D721Med (cell line): Measurements from ENCODE around the gene CACNA1F.
"Not testable (repeated sequence)": the region's sequence is repeated elsewhere in the genome, so short reads cannot be mapped to it uniquely, and the experiment has no call there.

Experiments used
- DNase-seq: peaks from one replicate; pipeline ENCODE4 v3.0.0; 2011; ENCODE audit warnings: low spot score; ENCODE audit not compliant: insufficient read length
- FAIRE-seq: peaks from 2 replicates; lab custom pipeline; 2011; peaks lifted over from hg19 to GRCh38; lab: Jason Lieb, UNC
- TF ChIP-seq, protein P1 (sequence below): IDR thresholded peaks from 2 replicates; pipeline ENCODE4 v1.5.1; 2012; ENCODE audit warnings: mild to moderate bottlenecking, control low read depth; ENCODE audit not compliant: insufficient read depth; ENCODE audit errors: missing control alignments

Gene CACNA1F

DNA sequence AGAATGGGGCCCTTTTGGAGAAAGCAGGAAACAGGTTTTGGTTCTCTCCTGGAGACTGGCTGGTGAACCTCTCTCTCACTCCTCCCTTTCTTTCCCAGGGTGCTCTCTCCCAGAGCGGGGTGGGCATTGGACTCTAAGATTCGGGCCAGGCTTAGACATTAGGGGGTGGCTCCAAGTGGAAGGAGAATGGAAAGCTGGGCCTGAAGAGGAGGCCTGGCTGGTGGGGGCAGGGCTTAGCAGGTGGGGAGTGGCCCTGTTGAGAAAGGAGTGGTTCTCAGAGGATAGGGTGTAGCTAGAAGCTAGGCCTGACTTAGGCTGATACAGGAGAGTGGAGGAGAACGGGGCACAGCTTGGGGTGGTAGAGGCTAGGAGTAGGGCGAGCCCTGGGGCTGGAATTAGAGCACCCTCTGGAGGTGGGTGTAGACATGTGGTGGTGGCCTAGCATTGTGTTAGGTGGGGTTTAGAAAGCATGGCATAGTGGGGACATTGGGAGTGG is 55.8 kb downstream of the CACNA1F start:
- no peak for FAIRE-seq
- DNase-seq, result no peak
- TF ChIP-seq, protein P1, sequence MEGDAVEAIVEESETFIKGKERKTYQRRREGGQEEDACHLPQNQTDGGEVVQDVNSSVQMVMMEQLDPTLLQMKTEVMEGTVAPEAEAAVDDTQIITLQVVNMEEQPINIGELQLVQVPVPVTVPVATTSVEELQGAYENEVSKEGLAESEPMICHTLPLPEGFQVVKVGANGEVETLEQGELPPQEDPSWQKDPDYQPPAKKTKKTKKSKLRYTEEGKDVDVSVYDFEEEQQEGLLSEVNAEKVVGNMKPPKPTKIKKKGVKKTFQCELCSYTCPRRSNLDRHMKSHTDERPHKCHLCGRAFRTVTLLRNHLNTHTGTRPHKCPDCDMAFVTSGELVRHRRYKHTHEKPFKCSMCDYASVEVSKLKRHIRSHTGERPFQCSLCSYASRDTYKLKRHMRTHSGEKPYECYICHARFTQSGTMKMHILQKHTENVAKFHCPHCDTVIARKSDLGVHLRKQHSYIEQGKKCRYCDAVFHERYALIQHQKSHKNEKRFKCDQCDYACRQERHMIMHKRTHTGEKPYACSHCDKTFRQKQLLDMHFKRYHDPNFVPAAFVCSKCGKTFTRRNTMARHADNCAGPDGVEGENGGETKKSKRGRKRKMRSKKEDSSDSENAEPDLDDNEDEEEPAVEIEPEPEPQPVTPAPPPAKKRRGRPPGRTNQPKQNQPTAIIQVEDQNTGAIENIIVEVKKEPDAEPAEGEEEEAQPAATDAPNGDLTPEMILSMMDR, result no peak

DNA sequence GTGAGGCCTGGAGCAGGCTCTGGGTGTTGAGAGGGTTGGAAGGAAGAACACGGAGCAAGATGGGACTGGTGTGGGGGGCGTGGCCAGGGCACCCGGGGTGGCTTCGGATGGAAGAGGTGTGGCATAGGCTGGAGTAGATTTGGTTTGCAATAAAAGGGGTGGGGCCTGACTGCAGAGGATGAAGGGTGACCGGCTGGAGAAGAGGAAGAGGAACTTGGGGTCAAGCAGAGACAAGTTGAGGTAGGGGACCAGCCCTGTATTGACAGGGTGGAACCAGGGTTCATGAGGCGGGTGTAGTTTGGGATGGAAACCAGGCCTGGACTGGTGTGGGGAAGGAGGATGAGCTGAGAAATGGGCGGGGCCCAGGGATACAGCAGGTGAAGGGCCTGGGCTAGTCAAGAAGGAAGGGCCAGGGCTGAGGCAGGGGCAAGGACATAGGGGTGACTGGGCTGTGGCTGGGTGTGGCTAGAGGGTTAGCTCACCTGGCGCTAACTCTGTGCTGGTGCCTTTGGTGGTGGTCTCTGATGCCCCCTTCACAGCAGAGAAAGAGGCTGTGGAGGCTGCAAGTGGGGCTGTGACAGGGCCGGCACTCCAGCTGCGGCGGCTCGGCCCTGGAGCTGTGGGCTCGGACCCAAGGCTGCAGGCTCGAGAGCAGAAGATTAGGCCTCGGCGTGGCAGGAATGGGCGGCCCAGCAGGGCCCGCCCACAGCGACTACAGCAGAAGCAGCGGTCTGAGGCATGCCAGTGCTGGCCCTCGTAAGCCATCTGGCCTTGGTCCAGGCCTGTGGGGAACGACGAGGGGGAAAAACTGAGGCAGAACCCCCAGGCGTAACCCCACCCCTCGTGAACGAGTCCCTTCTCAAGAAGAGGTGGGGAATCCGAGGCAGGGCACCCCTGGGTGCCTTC is 56.5 kb downstream of the CACNA1F start:
- TF ChIP-seq, protein P1, result no peak
- no peak for FAIRE-seq
- DNase-seq, result no peak

DNA sequence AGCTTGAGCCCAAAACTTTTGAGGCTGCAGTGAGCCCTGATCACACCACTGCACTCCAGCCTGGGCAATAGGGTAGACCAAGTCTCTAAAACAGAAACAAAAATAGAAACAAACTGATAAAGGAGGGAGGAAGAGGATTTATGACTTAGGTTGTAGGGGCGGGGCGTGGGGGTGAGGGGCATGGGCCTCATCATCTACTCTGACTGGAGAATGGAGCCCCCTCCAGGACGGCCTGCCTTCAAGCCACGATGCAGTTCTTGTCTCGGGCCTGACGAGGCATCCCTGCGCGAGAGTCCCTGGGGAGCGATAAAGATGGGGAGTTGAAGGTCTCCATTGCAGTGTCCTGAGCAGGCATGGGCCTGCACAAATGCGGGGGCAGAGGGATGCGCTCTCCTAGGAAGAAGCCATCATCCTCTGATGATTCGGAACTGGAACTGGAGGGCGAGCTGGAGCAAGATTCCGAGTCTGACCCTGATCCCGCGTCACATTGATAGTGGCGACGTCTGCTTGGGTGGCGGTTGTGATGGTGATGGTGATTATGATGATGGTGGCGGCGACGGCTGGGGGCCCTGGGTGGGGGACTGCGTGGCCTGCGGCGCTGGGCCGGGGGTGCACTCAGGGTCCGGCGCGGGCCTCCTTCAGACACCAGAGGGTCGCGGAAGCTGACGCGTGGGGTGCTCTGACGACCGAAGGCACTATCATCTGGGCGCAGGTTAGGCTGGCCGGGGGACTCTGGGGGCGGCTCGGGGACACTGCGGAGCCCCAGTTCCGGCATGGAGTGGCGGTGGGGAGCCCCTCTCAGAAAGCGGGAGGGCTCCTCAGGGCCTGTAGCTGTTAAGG is 57.5 kb downstream of the CACNA1F start:
- FAIRE-seq, result no peak
- TF ChIP-seq, protein P1, result no peak
- no peak for DNase-seq

DNA sequence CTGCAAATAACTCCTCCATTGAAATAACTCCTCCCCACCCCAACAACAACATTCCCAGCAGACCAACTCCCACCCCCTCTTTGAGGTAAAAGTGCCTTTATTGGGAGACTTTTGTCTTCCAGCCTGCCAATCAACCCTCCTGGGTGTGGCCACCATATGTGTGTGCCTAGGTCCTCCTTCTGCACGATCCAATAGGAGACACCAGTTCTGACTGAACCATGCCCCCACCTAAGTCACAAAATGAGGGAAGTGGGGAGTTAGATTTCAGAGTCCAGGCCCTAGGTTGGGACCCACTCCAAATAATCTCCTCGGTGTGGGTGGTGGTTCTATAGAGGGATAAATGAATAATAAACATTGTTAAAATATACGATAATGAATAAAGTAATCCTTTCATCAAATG is 58.4 kb downstream of the CACNA1F start:
- TF ChIP-seq, protein P1, result no peak
- FAIRE-seq (no peak), DNase-seq (no peak)

DNA sequence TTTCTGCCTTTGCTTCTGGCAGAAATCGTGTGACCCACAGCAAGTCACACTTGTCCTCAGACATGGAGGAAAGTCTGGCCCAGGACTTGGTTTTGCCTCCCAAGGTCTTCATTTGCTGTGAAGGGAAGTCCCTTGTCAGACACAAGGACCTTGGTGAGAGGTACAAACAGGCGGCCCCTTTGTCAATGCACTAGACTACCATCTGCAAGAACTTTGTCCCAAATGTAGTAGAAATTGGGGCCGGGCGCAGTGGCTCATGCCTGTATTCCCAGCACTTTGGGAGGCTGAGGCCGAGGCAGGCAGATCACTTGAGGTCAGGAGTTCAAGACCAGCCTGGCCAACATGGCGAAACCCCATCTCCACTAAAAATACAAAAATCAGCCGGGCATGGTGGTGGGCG is 59.6 kb downstream of the CACNA1F start:
- DNase-seq, FAIRE-seq: not testable (repeated sequence)

DNA sequence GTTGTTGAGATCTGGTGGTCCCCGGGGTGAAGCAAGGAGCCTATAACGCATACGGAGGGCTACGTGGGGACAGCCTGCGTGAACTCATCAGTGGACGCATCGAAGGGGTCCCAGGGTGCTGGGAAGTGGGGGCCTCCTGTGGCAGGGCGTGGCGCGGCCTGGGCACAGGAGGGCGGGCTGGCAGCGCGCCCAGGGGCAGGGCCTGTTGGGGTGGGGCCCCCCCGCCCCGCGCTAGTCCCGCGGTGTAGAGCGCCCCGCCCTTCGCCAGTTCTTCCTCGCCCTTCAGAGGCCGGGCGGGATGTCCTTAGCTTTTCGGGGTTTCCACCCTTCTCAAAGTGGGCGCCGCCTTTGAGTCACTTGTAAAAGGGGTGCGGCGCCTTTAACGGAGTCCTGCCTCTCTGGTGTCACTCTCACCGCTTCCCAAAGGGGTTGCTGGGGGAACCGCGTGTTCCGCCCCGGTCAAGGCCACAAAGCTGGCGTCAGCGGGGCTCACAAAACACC is 60.8 kb downstream of the CACNA1F start:
- no peak for DNase-seq
- FAIRE-seq, result no peak
- TF ChIP-seq, protein P1, result no peak

DNA sequence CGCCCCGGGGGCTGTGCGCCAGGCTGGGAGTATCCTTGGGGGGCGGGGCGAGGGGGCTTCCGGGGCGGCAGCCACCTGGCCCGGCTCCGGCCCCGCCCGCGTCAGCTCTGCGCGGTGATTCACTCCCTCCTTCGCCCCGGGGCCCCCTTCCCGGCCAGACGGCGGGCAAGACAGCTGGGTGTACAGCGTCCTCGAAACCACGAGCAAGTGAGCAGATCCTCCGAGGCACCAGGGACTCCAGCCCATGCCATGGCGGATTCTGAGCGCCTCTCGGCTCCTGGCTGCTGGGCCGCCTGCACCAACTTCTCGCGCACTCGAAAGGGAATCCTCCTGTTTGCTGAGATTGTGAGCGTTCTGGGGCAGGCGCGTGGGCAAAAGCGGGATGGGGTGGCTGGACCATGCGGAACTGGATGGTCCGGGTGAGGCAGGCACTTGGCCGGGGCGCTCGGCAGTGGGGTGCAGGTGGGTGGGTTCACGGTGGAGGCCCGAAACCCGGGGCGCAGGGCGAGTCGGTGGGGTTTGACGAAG is 61.3 kb downstream of the CACNA1F start, which contains the start of gene PLP2:
Gene PLP2 (plus strand): TSS at position 147 of the 528 bp plus-strand sequence. CDS start 103 bp downstream, at position 250.
- TF ChIP-seq, protein P1, result no peak
- FAIRE-seq, result no peak
- no peak for DNase-seq
